GM19372 (cell line): ENCODE data around the gene WASF2.

Experiments used
- ATAC-seq: cut with Tn5 transposase; IDR thresholded peaks from one replicate; pipeline ENCODE4 v1.9.1; 2021; ENCODE audit warnings: mild to moderate bottlenecking, low read depth, moderate library complexity; ENCODE audit not compliant: unreplicated experiment

WASF2 gene

DNA sequence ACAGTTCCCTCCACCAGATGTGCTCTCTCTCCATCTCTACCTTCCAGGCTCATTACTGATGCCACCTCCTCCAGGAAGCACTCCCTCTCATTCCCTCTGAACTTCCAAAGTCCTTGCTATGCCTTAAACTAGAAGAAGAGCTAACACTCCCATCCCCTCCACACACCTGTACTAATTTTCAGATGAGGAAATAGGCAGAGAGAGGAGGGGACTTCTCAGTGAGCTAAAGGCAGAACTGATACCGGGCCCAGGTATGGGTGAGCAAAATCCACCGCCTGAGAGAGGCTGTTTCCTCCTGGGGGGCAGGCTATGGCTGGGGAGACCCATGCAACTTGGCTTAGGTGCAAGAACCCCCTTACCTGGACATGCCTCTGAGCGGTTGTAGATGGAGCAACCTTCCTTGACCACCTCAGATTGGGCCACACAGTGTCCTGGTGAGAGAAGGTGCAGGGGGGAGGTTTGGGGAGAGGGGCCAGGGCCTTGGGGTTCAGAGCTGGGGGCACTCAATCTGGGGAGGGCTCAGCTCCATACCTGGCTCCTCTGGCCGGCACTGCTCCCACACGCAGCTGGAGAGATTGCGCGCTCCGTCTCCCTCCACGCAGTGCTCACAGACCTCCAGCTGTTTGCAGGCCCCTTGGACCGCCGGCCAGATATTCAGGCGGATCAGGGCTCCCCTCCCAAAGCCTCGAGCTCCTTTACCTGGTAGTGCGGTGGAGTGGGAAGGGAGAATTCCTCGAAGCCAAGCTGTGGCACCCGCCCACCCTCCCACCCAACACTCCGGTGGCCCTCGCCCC lies 107.8 kb downstream of the WASF2 start:
- no peak for ATAC-seq

DNA sequence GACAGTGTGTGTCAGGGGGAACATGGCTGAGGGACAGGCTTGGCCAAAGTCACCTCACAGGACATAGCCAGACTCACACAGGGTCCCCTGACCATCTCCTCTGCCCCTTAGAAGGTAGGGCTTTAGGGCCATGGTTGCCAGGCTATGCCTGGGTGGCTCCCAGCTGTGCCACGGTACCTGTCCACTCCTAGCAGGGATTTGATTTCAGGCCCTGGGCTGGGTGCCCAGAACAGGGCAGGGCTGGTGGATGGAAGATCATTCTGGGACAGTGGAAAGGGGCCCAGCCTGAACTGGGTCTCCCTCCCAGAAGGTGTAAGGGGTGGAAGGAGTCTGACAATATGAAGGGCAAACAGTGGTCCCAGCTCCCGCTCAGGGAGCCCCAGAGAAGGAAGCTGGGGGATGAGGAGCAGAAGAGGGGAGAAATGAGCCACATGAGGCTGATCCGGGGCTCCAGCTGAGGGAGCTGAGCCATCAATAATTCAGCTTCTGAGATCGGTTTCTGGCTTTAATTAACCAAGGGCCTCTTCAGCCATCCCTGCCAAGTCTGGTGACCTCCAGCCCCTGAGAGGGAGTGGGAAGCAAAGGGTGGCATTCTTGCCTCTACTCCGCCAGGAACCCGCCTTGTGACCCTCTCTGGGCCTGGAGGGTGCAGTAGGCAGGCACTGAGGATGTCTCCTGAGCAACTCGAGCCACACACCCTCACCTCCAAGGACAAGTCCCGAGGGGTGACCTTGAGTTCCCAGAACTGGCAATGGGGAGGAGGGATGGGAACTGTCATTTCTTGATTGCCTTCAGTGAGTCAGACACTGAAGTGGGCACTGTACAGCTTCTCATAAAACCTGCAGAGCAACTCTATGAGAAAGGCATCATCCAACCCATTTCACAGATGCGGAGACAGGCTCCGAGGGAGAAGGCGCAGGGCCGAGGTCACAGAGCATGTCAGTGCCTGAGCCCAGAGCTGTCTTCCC lies 108.9 kb downstream of the WASF2 start:
- ATAC-seq: no peak

DNA sequence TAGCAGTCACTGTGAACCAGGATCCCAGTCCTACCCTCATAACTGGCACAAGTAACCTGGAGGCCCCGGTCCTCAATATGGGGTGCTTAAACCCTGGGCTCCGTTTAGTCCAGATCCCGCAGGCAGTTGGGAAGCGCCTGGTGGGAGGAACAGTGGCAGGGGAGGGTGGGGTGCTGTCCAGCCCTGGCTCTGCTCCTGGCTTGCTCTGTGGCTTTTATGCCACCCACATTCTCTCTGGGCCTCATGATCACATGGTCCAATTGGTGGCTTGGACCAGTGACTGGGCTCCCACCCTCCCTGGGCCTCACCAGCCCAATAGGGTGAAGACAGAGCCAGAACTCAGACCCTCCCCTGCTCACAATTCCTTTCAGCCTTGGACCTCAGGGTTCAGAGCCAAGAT lies 109.7 kb downstream of the WASF2 start:
- ATAC-seq: no peak

DNA sequence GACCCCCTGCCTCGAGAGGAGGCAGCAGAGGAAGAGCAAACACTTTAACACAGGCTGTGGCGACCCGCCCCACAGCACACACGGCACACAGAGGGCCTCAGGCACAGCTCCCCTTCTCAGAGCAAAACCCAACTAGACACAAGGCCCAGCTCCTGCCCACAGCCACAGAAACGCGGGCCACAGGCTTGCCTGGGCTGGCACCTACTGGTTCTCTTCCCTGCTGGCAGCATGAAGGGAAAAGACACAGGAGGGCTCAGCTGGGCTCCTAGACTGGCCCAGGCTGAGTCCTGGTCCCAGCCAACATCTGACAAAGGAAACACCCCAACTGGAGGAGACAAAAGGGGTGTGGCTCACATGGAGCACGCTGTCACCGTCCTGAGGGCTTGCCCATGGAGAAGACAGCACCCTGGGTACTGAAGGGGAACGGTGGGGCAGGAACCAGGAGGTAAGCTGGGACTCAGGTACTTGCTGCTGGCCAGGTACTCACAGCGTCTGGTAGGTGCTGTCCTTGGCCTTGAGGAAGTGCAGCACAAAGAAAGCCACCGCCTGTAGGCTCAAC lies 110.3 kb downstream of the WASF2 start:
- no peak for ATAC-seq

DNA sequence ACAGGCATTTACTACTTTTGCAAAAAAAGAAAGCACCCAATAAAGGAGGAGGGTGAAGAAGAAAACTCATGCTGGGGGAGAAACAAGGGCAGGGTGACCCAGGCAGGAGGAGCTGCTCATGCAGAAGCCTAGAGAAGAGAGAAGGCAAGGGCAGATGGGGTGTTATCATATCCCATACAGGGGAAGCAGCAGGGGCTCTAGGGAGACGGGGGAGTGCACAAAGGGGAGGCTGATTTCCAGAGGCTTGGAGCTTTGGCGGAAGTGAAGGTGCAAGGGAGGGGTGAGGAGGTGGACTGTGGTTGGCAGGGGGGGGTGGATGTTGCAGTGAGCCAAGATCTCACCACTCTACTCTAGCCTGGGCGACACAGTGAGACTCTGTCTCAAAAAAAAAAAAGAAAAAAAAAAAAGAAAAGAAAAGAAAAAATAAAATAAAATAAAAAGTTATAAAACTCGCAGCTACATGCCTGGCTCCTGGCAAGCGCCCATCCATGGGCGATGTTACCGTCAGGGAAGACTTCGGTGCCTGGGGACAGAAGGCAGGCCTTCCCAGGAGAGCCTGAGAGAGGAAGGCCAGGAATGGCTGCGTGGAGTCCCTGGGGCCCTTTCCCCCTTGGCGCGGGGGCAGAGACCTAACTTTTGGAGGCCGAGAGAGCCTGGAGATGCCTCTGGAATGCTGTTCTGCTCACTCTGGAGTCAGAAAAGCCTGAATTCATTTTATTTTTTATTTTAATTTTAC lies 112.0 kb downstream of the WASF2 start:
- no peak for ATAC-seq

DNA sequence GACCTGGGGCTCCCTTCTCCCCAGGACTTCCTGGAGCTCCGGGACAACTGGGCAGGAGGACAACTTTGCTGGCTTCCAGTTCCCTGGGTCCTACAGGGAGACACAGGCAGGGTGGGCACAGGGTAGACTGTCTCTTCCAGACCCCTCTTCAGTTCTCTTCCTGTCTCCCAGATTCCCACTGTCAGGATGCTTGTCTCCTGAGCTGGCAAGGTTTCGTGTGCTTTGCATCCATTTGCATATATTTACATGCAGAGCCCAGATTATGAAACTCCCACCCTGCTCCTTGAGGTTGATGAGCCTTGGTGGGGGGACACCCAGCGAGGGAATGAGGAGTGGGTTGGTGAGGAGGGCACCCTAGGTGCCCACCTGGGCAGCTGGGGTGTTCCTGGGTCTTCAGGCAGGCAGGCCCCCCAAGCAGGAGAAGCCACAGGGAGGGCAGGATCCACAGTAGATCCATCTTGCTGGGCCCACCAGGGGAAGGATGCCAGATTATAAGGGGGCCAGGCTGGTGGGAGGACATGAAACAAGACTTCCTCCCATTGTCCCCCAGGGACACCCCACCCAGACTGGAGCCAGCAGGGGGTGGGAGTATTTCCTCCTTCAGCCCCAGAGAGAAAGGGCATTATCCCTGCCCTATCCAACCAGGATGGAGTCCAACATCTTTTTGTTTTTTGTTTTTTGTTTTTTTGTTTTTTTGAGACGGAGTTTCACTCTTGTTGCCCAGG lies 115.4 kb downstream of the WASF2 start, which contains the start of gene FCN3:
TSS of gene FCN3 (minus strand) at position 463 of the 725 bp plus-strand sequence. CDS start at position 457, 6 bp downstream.
- no peak for ATAC-seq

DNA sequence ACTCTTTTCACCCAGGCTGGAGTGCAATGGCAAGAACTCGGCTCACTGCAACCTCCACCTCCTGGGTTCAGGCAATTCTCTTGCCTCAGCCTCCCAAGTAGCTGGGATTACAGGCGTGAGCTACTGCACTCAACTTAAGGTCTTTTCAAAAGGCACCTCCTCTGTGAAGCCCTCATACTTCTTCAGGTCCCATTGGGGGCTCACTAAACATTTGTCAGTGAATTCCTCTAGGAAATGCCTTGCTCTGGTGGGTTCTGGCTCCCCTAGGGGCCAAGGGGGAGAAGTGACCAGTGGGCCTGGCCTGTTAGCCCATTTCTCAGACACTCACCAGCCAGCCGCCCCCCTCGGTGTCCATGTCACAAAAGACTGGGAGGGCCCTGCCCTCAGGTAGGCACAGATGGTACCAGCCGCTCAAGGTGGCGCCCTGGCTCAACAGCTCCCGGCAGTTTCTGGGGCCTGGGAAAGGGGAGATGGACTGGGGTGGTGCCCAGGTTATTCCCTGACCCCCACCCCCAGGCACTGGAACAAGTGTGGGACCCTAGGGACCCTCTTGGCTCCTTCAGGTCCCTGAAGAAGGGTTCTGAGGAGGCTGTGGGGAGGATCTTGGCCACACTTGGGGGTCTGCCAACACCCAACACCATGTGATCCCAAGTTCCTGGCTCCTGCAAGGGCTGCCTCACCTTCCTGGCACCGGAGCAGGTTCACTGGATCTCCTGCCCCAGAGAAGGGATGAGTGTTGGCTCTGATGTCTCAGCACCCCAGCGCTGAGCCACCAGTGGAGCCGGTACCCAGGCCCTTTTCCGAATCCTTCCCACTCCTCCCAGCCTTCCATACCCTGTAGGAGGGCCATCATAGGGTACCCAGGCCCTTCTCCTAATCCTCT lies 116.9 kb downstream of the WASF2 start:
- ATAC-seq: no peak

DNA sequence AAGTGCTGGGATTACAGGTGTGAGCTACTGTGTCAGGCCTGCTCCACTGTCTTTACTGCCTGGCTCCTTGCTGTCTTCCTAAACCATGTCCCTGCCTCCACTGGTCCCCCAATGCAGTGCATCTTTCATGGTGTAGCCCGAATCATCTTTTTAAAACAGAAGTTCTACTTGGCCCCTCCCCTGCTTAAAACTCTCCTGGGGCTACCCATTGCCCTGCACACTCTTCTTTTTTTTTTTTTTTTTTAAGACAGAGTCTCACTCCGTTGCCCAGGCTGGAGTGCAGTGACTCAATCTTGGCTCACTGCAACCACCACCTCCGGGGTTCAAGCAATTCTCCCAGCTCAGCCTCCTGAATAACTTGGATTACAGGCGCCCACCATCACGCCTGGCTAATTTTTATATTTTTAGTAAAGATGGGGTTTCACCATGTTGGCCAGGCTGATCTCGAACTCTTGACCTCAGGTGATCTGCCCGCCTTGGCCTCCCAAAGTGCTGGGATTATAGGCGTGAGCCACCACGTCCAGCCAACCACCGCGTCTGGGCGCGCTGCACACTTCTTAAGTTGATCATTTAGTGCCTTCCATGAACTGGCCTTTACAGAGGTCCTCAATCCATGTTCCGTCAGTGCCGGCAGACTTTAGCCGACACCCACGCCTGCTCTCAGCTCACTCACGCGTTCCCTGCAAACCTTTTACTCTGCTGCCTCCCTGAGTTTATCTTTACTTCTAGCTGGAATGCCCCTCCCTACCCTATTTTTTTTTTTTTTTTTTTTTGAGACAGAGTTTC lies 117.8 kb downstream of the WASF2 start:
- ATAC-seq: no peak

DNA sequence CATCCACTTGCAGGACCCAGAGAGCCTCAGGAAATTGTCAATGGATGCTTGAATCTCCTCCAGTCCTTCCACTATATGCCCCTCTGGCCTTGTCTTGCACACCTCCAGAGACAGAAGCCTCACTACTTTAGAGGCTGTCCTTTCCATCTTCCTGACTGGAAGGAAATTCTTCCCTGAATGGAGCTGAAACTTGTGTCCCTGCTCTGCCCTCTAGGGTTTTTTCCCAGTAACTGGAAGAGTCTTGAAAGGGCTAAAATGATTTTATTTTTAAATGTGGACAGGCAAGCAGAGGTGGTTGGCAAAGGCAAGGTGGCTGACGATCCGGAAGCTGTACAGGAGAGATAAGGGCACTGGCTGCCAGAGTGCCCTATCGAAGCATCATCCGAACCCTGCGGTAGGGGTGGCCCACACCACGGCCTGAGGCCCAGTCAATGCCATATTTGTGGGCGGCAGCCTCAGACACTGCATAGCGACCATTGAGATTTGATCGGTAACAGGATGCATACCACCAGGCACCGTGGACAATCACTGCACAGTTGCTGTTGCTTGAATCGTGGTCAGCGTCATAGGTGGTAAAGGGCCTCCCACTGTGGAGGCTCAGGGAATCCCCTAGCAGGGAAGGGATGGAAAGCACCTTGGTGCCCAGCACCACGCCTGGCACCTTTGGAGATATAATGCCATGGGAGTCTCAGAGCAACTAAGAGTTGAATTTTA lies 120.9 kb downstream of the WASF2 start:
- no peak for ATAC-seq

DNA sequence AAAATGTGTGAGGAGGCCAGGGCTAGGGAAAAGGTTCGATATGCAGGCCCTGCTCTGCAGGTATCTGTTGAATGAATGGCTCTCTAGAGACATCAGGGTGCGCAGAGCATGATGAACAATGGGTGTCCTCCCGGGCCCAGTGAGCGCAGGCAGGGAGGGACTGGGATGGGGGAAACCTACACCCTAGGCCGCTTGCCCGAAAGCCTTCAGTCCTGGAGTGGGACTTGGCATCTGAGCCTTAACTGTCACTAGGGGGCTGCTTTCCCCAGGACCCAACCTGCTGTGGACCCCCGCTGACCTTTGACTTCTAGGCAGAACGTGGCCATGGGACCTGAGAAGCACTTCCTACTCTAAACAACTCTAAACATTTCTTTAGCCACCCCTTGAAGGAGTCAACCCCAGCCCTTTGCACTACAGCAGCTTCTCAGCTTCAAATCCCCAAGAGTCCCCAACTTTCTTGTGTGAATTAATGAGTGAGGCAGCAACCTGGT lies 122.8 kb downstream of the WASF2 start:
- no peak for ATAC-seq

DNA sequence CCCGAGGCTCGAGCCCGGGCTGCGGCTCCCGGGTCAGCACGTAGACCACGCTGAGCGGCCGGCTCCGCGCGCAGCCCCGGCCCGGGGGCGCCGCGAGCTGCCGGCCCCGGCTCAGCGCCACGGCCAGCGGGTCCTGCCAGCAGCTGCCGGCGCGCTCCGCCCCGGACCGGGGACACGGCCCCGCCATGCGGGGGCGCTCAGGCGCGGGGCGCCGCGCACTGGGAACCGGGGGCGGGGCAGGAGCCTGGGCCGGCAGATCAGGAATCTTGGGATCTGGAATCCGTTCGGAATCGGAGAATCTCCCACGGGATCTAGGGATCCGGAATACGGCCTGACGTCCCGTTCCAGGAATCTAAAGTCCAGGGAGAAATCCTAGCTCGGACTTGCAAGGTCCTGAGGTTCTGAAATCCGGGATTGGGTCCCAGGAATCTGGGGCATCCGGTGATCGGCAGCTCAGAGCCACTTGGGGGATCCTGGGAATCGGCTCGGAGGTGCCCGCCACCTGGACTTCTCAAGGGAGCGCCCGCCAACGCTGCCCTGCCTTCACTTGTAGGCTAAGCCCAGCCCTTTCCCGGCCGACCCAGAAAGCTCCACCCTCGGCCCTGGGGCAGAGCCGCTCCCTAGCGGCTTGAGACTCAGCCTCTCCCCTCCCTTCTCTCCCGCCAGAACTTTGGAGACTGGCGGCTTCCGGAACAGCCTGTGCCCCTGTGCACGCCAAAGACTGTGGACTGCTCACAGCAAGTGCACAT lies 123.4 kb downstream of the WASF2 start, which contains the start of gene MAP3K6:
TSS of gene MAP3K6 (minus strand) at position 551 of the 749 bp plus-strand sequence. CDS start at position 187, 364 bp downstream.
- no peak for ATAC-seq

DNA sequence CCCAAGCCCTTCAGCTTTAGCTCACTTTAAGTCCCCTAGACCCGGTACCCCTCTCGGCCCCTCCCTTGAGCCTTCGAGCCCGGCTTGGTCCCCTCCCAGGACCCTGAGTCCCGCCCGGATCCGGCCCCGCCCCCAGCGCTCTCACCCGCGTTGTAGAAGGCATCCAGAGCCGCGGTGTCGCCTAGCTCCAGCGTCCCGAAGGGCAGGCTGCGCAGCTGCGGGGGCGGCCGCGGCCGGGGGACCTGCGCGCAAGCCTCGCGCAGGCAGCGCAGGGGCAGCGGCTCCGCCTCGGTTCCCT lies 123.9 kb downstream of the WASF2 start:
- ATAC-seq: no peak

DNA sequence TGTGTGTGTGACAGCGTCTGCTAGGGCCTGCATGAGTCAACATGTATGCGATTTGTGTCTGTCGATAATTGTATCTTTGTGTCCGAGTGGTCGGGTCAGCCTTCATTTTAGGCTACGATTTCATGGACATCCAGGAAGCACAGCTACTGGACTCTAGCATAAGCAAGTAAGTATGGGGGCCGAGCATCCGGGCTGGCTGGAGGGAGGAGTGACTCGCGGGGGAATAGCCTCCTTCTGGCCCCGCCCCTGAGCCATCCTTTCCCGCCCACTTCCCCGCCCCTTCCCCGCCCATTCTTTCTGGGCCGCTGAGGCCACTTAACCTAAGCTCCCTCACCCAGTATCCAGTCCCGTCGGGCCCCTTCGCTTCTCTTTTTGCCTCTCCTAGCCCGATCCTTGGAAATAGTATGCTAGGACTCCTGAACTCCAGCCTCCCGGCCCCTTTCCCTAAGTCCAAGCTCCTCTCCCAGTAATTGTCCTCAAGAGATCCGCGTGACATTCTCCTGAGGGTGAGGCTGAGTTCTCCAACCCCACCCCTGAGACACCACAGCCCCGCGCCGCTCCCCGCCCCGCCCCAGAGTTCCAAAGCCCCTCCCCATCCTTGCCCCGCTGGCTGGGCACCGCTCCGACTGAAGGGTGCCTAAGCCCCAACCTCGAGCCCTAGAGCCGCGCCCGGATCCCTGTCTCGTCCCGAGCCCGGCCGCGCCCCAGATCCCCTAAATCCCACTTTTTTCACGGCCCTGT lies 124.4 kb downstream of the WASF2 start:
- ATAC-seq: peak; percentile 44

DNA sequence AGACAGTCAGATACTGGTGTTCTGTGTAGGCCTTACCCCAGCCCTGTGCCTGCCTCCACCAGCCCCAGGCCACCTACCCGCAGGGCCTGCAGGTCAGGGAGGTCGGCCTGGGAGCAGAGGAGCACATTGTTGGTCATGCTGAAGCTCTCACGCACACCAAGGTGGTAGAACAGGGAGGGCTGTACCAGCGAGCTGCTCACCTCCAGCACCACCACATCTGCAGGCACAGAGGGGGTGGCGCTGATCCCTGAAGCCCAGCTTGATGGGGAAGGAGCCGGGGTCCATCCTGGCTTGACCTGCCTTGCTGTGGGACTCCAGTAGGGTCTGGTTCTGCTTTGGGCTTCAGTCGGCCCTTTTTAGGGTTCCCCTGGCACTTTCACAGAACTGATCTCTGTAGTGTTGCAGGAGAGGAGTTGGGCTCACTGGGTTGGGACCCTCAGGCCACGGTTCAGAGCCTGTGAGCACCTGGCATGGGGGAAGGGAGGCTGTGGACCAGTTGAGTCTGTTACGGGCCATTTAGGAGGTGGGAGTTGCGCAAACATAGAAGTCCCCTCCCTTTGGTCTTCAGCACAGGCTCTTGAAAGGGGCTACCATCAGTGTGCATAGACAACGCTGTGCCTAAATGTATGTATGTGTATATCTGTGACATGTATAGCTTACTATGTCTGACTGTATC lies 125.1 kb downstream of the WASF2 start:
- no peak for ATAC-seq
